ENCODE data around the gene RNF150.

RNF150 gene

GRCh38 chr4:140924761-140925392 lies 208.4 kb downstream of the RNF150 start:
- DNase-seq (ENCODE audit: low spot score): no peak

- no peak for DNase-seq (ENCODE audit: low spot score)
These were observed 226.0 kb downstream of the RNF150 start for GRCh38 chr4:140906993-140907962.

- DNase-seq (ENCODE audit: low spot score): no peak
These were observed 228.4 kb downstream of the RNF150 start for GRCh38 chr4:140904904-140905303.

- DNase-seq (ENCODE audit: low spot score): no peak
These were observed 229.5 kb downstream of the RNF150 start for GRCh38 chr4:140903522-140904475.

- no peak for DNase-seq (ENCODE audit: low spot score)
These were observed 231.4 kb downstream of the RNF150 start for GRCh38 chr4:140901736-140902336.

GRCh38 chr4:140893939-140894338 lies 239.3 kb downstream of the RNF150 start:
- no peak for DNase-seq (ENCODE audit: low spot score)

GRCh38 chr4:140888054-140888453 lies 245.2 kb downstream of the RNF150 start:
- no peak for DNase-seq (ENCODE audit: low spot score)

GRCh38 chr4:140887467-140887866 lies 245.8 kb downstream of the RNF150 start:
- no peak for DNase-seq (ENCODE audit: low spot score)

- peak; percentile 11 for DNase-seq (ENCODE audit: low spot score)
These were observed 248.7 kb downstream of the RNF150 start for GRCh38 chr4:140884431-140885058.

- DNase-seq (ENCODE audit: low spot score): no peak
These were observed 255.5 kb downstream of the RNF150 start for GRCh38 chr4:140877781-140878180.

GRCh38 chr4:140876615-140877364 lies 256.5 kb downstream of the RNF150 start:
- DNase-seq (ENCODE audit: low spot score): no peak

GRCh38 chr4:140875746-140876452 lies 257.4 kb downstream of the RNF150 start:
- DNase-seq (ENCODE audit: low spot score): no peak

- DNase-seq (ENCODE audit: low spot score): no peak
These were observed 259.2 kb downstream of the RNF150 start for GRCh38 chr4:140874056-140874455.

GRCh38 chr4:140871368-140871767 lies 261.9 kb downstream of the RNF150 start:
- no peak for DNase-seq (ENCODE audit: low spot score)

- no peak for DNase-seq (ENCODE audit: low spot score)
These were observed 262.8 kb downstream of the RNF150 start for GRCh38 chr4:140870427-140870826.

GRCh38 chr4:140869446-140869845 lies 263.8 kb downstream of the RNF150 start:
- no peak for DNase-seq (ENCODE audit: low spot score)

GRCh38 chr4:140867356-140867755 lies 265.9 kb downstream of the RNF150 start:
- DNase-seq (ENCODE audit: low spot score): no peak

- no peak for DNase-seq (ENCODE audit: low spot score)
These were observed 266.7 kb downstream of the RNF150 start for GRCh38 chr4:140866492-140867005.
